ENCODE measurements around the gene ESR1. TPM values are rescaled to one million over a fixed set of nuclear protein-coding genes. Genes with fewer than 3 reads are reported as not detected.
A peak's percentile ranks its signal among the peaks of the same experiment; 100 is the strongest.

ESR1 gene
- total RNA-seq, 2 donors from 2014 or later, result 2.4 to 3.9 TPM

- no peaks in the 10 kb centered on the region for H3K9me3 ChIP-seq (ENCODE audit: control insufficient read depth, low read length, poor library complexity, severe bottlenecking)
- H3K27me3 Mint-ChIP-seq, result peaks cover 16% of the 10 kb centered on the region
- H3K4me3 Mint-ChIP-seq, result no peak overlapping the region
- no peaks in the 10 kb centered on the region for H3K4me1 Mint-ChIP-seq
- no peaks in the 10 kb centered on the region for H3K36me3 Mint-ChIP-seq (ENCODE audit: low read depth)
- no peak overlapping the region for H3K27ac Mint-ChIP-seq
- DNase-seq, result no peak
- no peak for ATAC-seq
These were observed 280.2 kb downstream of the ESR1 start for GRCh38 chr6:152087701-152088100.

GRCh38 chr6:152089992-152090391 lies 282.5 kb downstream of the ESR1 start:
- H3K27me3 Mint-ChIP-seq, result peaks cover 19% of the 10 kb centered on the region
- DNase-seq (no peak), ATAC-seq (no peak)
- no peak overlapping the region for H3K4me3 Mint-ChIP-seq
- H3K4me1 Mint-ChIP-seq, result no peaks in the 10 kb centered on the region
- H3K36me3 Mint-ChIP-seq (ENCODE audit: low read depth), result peaks cover 2% of the 10 kb centered on the region
- no peaks in the 10 kb centered on the region for H3K9me3 ChIP-seq (ENCODE audit: control insufficient read depth, low read length, poor library complexity, severe bottlenecking)
- no peak overlapping the region for H3K27ac Mint-ChIP-seq

GRCh38 chr6:152091201-152091600 lies 283.7 kb downstream of the ESR1 start:
- ATAC-seq, result no peak
- H3K27ac Mint-ChIP-seq, result no peak overlapping the region
- H3K27me3 Mint-ChIP-seq, result peaks cover 19% of the 10 kb centered on the region
- no peak overlapping the region for H3K4me3 Mint-ChIP-seq
- DNase-seq, result no peak
- peaks cover 2% of the 10 kb centered on the region for H3K36me3 Mint-ChIP-seq (ENCODE audit: low read depth)
- no peaks in the 10 kb centered on the region for H3K9me3 ChIP-seq (ENCODE audit: control insufficient read depth, low read length, poor library complexity, severe bottlenecking)
- no peaks in the 10 kb centered on the region for H3K4me1 Mint-ChIP-seq

- H3K36me3 Mint-ChIP-seq (ENCODE audit: low read depth), result peaks cover 2% of the 10 kb centered on the region
- no peaks in the 10 kb centered on the region for H3K9me3 ChIP-seq (ENCODE audit: control insufficient read depth, low read length, poor library complexity, severe bottlenecking)
- ATAC-seq (no peak), DNase-seq (no peak)
- no peaks in the 10 kb centered on the region for H3K4me1 Mint-ChIP-seq
- peaks cover 19% of the 10 kb centered on the region for H3K27me3 Mint-ChIP-seq
- H3K4me3 Mint-ChIP-seq, result no peak overlapping the region
- H3K27ac Mint-ChIP-seq, result no peak overlapping the region
These were observed 284.4 kb downstream of the ESR1 start for GRCh38 chr6:152091851-152092341.

GRCh38 chr6:152093711-152094110 lies 286.2 kb downstream of the ESR1 start:
- no peaks in the 10 kb centered on the region for H3K4me1 Mint-ChIP-seq
- DNase-seq (no peak), ATAC-seq (no peak)
- H3K27me3 Mint-ChIP-seq, result peaks cover 19% of the 10 kb centered on the region
- no peaks in the 10 kb centered on the region for H3K9me3 ChIP-seq (ENCODE audit: control insufficient read depth, low read length, poor library complexity, severe bottlenecking)
- no peak overlapping the region for H3K4me3 Mint-ChIP-seq
- no peak overlapping the region for H3K27ac Mint-ChIP-seq
- peaks cover 2% of the 10 kb centered on the region for H3K36me3 Mint-ChIP-seq (ENCODE audit: low read depth)

- ATAC-seq, result no peak
These were observed 286.8 kb downstream of the ESR1 start for GRCh38 chr6:152094276-152094675.

GRCh38 chr6:152094992-152095592 lies 287.6 kb downstream of the ESR1 start:
- no peak for DNase-seq
- H3K27ac Mint-ChIP-seq, result no peak overlapping the region
- peaks cover 21% of the 10 kb centered on the region for H3K27me3 Mint-ChIP-seq

More at GRCh38 chr6:152094276-152094675, 286.8 kb downstream of the ESR1 start:
- H3K4me3 Mint-ChIP-seq, result no peak overlapping the region
- no peaks in the 10 kb centered on the region for H3K9me3 ChIP-seq (ENCODE audit: control insufficient read depth, low read length, poor library complexity, severe bottlenecking)
- DNase-seq, result no peak
- H3K36me3 Mint-ChIP-seq (ENCODE audit: low read depth), result peaks cover 2% of the 10 kb centered on the region
- H3K27ac Mint-ChIP-seq, result no peak overlapping the region
- H3K27me3 Mint-ChIP-seq, result peaks cover 19% of the 10 kb centered on the region
- H3K4me1 Mint-ChIP-seq, result no peaks in the 10 kb centered on the region

GRCh38 chr6:152096863-152097496 lies 289.5 kb downstream of the ESR1 start:
- H3K9me3 ChIP-seq (ENCODE audit: control insufficient read depth, low read length, poor library complexity, severe bottlenecking), result no peaks in the 10 kb centered on the region
- Mint-ChIP-seq H3K4me3 (no peak overlapping the region), H3K27me3 (peaks cover 16% of the 10 kb centered on the region), H3K4me1 (no peaks in the 10 kb centered on the region), H3K27ac (no peak overlapping the region), H3K36me3 (ENCODE audit: low read depth) (peaks cover 2% of the 10 kb centered on the region)
- DNase-seq (no peak), ATAC-seq (no peak)

More at GRCh38 chr6:152094992-152095592, 287.6 kb downstream of the ESR1 start:
- H3K4me1 Mint-ChIP-seq, result no peaks in the 10 kb centered on the region
- peaks cover 2% of the 10 kb centered on the region for H3K36me3 Mint-ChIP-seq (ENCODE audit: low read depth)
- H3K9me3 ChIP-seq (ENCODE audit: control insufficient read depth, low read length, poor library complexity, severe bottlenecking), result no peaks in the 10 kb centered on the region
- peak; percentile 41 for ATAC-seq
- H3K4me3 Mint-ChIP-seq, result no peak overlapping the region

- ATAC-seq, result no peak
- Mint-ChIP-seq H3K4me3 (no peak overlapping the region), H3K36me3 (ENCODE audit: low read depth) (peaks cover 2% of the 10 kb centered on the region), H3K4me1 (no peaks in the 10 kb centered on the region), H3K27ac (no peak overlapping the region), H3K27me3 (peaks cover 6% of the 10 kb centered on the region)
- DNase-seq, result no peak
- H3K9me3 ChIP-seq (ENCODE audit: control insufficient read depth, low read length, poor library complexity, severe bottlenecking), result no peaks in the 10 kb centered on the region
These were observed 291.2 kb downstream of the ESR1 start for GRCh38 chr6:152098683-152099082.

GRCh38 chr6:152099446-152100182 lies 292.1 kb downstream of the ESR1 start:
- no peak overlapping the region for H3K4me3 Mint-ChIP-seq

GRCh38 chr6:152100183-152100618 lies 292.7 kb downstream of the ESR1 start:
- H3K4me1 Mint-ChIP-seq, result no peaks in the 10 kb centered on the region
- peaks cover 6% of the 10 kb centered on the region for H3K27me3 Mint-ChIP-seq
- no peak overlapping the region for H3K4me3 Mint-ChIP-seq
- H3K27ac Mint-ChIP-seq, result no peak overlapping the region
- DNase-seq (no peak), ATAC-seq (peak; percentile 28)
- no peaks in the 10 kb centered on the region for H3K9me3 ChIP-seq (ENCODE audit: control insufficient read depth, low read length, poor library complexity, severe bottlenecking)
- no peaks in the 10 kb centered on the region for H3K36me3 Mint-ChIP-seq (ENCODE audit: low read depth)

More at GRCh38 chr6:152099446-152100182, 292.1 kb downstream of the ESR1 start:
- ATAC-seq (no peak), DNase-seq (no peak)
- H3K9me3 ChIP-seq (ENCODE audit: control insufficient read depth, low read length, poor library complexity, severe bottlenecking), result no peaks in the 10 kb centered on the region
- Mint-ChIP-seq H3K36me3 (ENCODE audit: low read depth) (no peaks in the 10 kb centered on the region), H3K27ac (no peak overlapping the region), H3K4me1 (no peaks in the 10 kb centered on the region), H3K27me3 (peaks cover 6% of the 10 kb centered on the region)

- Mint-ChIP-seq H3K4me1 (no peaks in the 10 kb centered on the region), H3K27ac (no peak overlapping the region), H3K27me3 (peaks cover 14% of the 10 kb centered on the region), H3K4me3 (no peak overlapping the region), H3K36me3 (ENCODE audit: low read depth) (peaks cover 2% of the 10 kb centered on the region)
- no peak for ATAC-seq
- no peaks in the 10 kb centered on the region for H3K9me3 ChIP-seq (ENCODE audit: control insufficient read depth, low read length, poor library complexity, severe bottlenecking)
- no peak for DNase-seq
These were observed 300.5 kb downstream of the ESR1 start for GRCh38 chr6:152107973-152108372.

All from T-helper 17 cell (primary cell).